HG02798 (cell line): ENCODE data around the gene RBPJL.
"Not testable (repeated sequence)": the region's sequence is repeated elsewhere in the genome, so short reads cannot be mapped to it uniquely, and the experiment has no call there.

ENCODE experiments used
- ATAC-seq: cut with Tn5 transposase; IDR thresholded peaks from one replicate; pipeline ENCODE4 v1.9.1; 2021; ENCODE audit warnings: mild to moderate bottlenecking; ENCODE audit not compliant: unreplicated experiment, poor library complexity

RBPJL gene

GRCh38 chr20:45340951-45341350 lies 34.3 kb downstream of the RBPJL start:
- ATAC-seq, result no peak

- ATAC-seq, result no peak
Measured at GRCh38 chr20:45341579-45341938, 34.9 kb downstream of the RBPJL start.

- ATAC-seq, result no peak
Measured at GRCh38 chr20:45341939-45342854, 35.6 kb downstream of the RBPJL start.

GRCh38 chr20:45342855-45343531 lies 36.4 kb downstream of the RBPJL start:
- ATAC-seq, result no peak

- ATAC-seq, result no peak
Measured at GRCh38 chr20:45343532-45344167, 37.0 kb downstream of the RBPJL start.

- no peak for ATAC-seq
Measured at GRCh38 chr20:45344168-45344860, 37.7 kb downstream of the RBPJL start.

- ATAC-seq, result no peak
Measured at GRCh38 chr20:45345104-45345936, 38.7 kb downstream of the RBPJL start.

GRCh38 chr20:45346291-45346718 lies 39.7 kb downstream of the RBPJL start:
- no peak for ATAC-seq

- ATAC-seq, result no peak
Measured at GRCh38 chr20:45346851-45347250, 40.2 kb downstream of the RBPJL start.

GRCh38 chr20:45347297-45347935 lies 40.8 kb downstream of the RBPJL start:
- no peak for ATAC-seq

GRCh38 chr20:45347936-45348778 lies 41.5 kb downstream of the RBPJL start, which contains the start of gene SDC4:
TSS of gene SDC4 (minus strand) at chr20:45348424. CDS start at chr20:45348384, 40 bp downstream.
- peak; percentile 57 for ATAC-seq

GRCh38 chr20:45350217-45350616 lies 43.6 kb downstream of the RBPJL start:
- no peak for ATAC-seq

GRCh38 chr20:45350795-45351194 lies 44.2 kb downstream of the RBPJL start:
- not testable (repeated sequence) for ATAC-seq

- no peak for ATAC-seq
Measured at GRCh38 chr20:45352729-45353128, 46.1 kb downstream of the RBPJL start.

- no peak for ATAC-seq
Measured at GRCh38 chr20:45353746-45354145, 47.1 kb downstream of the RBPJL start.

GRCh38 chr20:45354423-45355208 lies 48.0 kb downstream of the RBPJL start:
- no peak for ATAC-seq
